KMS-11 (cell line): ENCODE results near the gene DEDD.

Experiments used
- H2AFZ ChIP-seq: fragments of 200-600 bp; sonication (generic); 2 replicates; pipeline ENCODE4 v1.6.1; 2016; ENCODE audit warnings: antibody characterized with exemption, mixed run types, low read depth
- H3K27ac ChIP-seq: fragments of 200-600 bp; sonication (generic); 2 replicates; pipeline ENCODE4 v1.6.1; 2016; ENCODE audit warnings: mild to moderate bottlenecking, mixed run types
- H3K27me3 ChIP-seq: fragments of 200-600 bp; sonication (generic); 2 replicates; pipeline ENCODE4 v1.6.1; 2017; ENCODE audit warnings: mild to moderate bottlenecking, low read depth, mixed run types, moderate library complexity; ENCODE audit not compliant: insufficient read depth
- H3K36me3 ChIP-seq: fragments of 200-600 bp; sonication (generic); 2 replicates; pipeline ENCODE4 v1.6.1; 2017; ENCODE audit warnings: mild to moderate bottlenecking, mixed run types; ENCODE audit not compliant: insufficient read depth
- H3K4me1 ChIP-seq: fragments of 200-600 bp; sonication (generic); 2 replicates; pipeline ENCODE4 v1.6.1; 2016; ENCODE audit warnings: mild to moderate bottlenecking, low read depth, mixed run types; ENCODE audit not compliant: poor library complexity, severe bottlenecking
- H3K4me2 ChIP-seq: fragments of 200-600 bp; sonication (generic); 2 replicates; pipeline ENCODE4 v1.7.0; 2016; ENCODE audit warnings: mild to moderate bottlenecking, mixed run types
- H3K4me3 ChIP-seq: fragments of 200-600 bp; sonication (generic); IDR thresholded peaks from 2 replicates; pipeline ENCODE4 v1.6.1; 2017; ENCODE audit warnings: low read depth, low read length, mixed read lengths; ENCODE audit not compliant: insufficient read depth
- H3K79me2 ChIP-seq: fragments of 200-600 bp; sonication (generic); 2 replicates; pipeline ENCODE4 v1.6.1; 2016; ENCODE audit warnings: low read depth, mixed run types; ENCODE audit not compliant: insufficient read depth
- H3K9ac ChIP-seq: fragments of 200-600 bp; sonication (generic); 2 replicates; pipeline ENCODE4 v1.6.1; 2016; ENCODE audit warnings: mild to moderate bottlenecking, mixed run types
- H4K20me1 ChIP-seq: fragments of 200-600 bp; sonication (generic); 2 replicates; pipeline ENCODE4 v1.6.1; 2016; ENCODE audit warnings: mild to moderate bottlenecking, mixed run types; ENCODE audit not compliant: insufficient read depth
- TF ChIP-seq, protein P1 (sequence below): fragments of 200-600 bp; sonication (generic); conservative IDR thresholded peaks from 2 replicates; pipeline ENCODE4 v1.6.1; 2017; ENCODE audit warnings: low read depth, mild to moderate bottlenecking, antibody characterized with exemption, low read length, moderate library complexity, mixed read lengths

The DEDD gene

DNA sequence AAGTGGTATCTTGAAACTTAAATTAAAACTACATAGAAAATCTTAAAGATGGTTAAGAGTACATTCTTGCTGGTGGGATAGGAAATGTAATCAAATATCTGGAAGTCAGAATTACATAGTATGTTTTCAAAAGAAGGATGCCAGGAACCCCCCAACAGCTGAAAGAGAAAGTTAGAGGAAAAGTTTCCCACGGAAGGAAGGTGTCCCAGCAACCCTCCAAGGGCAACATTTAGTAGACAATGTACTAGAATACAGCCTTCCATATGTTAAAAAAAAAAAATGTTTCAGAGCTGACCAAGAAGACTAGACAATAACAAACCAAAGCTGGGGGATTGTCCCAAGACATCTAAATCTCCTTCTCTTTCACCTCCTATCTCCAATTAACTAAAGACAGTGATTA is 2.2 kb downstream of the DEDD start:
- TF ChIP-seq, protein P1, sequence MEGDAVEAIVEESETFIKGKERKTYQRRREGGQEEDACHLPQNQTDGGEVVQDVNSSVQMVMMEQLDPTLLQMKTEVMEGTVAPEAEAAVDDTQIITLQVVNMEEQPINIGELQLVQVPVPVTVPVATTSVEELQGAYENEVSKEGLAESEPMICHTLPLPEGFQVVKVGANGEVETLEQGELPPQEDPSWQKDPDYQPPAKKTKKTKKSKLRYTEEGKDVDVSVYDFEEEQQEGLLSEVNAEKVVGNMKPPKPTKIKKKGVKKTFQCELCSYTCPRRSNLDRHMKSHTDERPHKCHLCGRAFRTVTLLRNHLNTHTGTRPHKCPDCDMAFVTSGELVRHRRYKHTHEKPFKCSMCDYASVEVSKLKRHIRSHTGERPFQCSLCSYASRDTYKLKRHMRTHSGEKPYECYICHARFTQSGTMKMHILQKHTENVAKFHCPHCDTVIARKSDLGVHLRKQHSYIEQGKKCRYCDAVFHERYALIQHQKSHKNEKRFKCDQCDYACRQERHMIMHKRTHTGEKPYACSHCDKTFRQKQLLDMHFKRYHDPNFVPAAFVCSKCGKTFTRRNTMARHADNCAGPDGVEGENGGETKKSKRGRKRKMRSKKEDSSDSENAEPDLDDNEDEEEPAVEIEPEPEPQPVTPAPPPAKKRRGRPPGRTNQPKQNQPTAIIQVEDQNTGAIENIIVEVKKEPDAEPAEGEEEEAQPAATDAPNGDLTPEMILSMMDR = no peak
- Histone ChIP-seq H2AFZ (no peak overlapping the region), H3K36me3 (peaks cover 4% of the 10 kb centered on the region; the same call in 1 of the 2 replicates), H3K4me3 (no peak overlapping the region), H3K79me2 (peaks cover 61% of the 10 kb centered on the region), H3K27ac (no peak overlapping the region), H3K4me2 (no peak overlapping the region; the same call in 1 of the 2 replicates), H3K4me1 (peaks cover 43% of the 10 kb centered on the region), H3K27me3 (no peaks in the 10 kb centered on the region), H4K20me1 (no peaks in the 10 kb centered on the region), H3K9ac (no peak overlapping the region)

DNA sequence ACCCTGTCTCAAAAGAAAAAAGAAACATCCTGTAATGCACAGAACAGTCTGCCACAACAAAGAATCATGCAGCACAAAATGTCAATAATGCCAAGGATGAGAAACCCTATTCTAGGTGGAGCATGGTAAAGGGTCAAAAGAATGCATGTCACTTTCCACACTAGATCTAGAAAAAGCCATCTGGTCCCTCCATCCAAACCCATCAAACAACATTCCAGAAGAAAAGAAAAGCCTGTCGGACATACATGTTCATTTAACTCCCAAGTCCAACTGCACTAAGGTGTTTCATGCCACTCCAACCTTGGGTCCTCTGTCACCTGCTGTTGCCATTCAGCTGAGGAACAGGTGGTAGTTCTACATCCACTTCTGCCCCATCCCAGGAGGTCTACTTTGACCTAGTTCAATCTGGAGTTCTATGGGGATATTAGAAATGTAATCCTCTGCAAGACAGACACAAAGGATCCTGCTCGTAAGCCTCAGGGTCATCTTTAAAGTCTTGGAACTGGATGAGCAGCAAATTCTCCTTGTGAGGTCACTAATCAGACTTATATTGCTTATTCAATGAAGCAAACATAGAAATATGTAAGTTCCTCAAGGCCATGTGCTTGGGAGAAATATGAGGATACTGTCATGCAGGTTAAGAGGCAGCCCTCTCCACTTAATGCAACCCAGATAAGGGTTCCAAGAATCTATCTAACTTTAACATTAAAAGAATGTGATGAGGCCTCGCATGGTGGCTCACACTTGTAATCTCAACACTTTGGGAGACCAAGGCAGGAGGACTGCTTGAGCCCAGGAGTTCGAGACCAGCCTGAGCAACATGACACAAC is 3.7 kb downstream of the DEDD start:
- peaks cover 4% of the 10 kb centered on the region; the same call in 1 of the 2 replicates for H3K36me3 ChIP-seq
- no peaks in the 10 kb centered on the region for H3K27me3 ChIP-seq
- H3K4me1 ChIP-seq = peaks cover 30% of the 10 kb centered on the region
- peaks cover 57% of the 10 kb centered on the region for H3K79me2 ChIP-seq
- H2AFZ ChIP-seq = no peak overlapping the region
- H3K4me2 ChIP-seq = no peak overlapping the region
- H3K9ac ChIP-seq = no peak overlapping the region
- no peaks in the 10 kb centered on the region for H4K20me1 ChIP-seq
- H3K27ac ChIP-seq = no peak overlapping the region
- TF ChIP-seq, protein P1 = no peak
- H3K4me3 ChIP-seq = no peak overlapping the region

- Histone ChIP-seq H4K20me1 (no peaks in the 10 kb centered on the region), H3K9ac (no peak overlapping the region), H3K4me3 (no peak overlapping the region), H3K36me3 (peaks cover 4% of the 10 kb centered on the region; the same call in 1 of the 2 replicates), H2AFZ (no peak overlapping the region), H3K4me2 (no peak overlapping the region), H3K79me2 (peaks cover 46% of the 10 kb centered on the region; the same call in 1 of the 2 replicates), H3K4me1 (peaks cover 27% of the 10 kb centered on the region), H3K27me3 (no peaks in the 10 kb centered on the region), H3K27ac (no peak overlapping the region)
- TF ChIP-seq, protein P1 = no peak
Observed at GRCh38 chr1:161127649-161128048, 4.8 kb downstream of the DEDD start.

GRCh38 chr1:161122967-161123366 is 9.5 kb downstream of the DEDD start:
- no peaks in the 10 kb centered on the region for H4K20me1 ChIP-seq
- H3K4me1 ChIP-seq = peaks cover 25% of the 10 kb centered on the region
- H3K4me2 ChIP-seq = no peak overlapping the region
- TF ChIP-seq, protein P1 = no peak
- H3K4me3 ChIP-seq = no peak overlapping the region
- H2AFZ ChIP-seq = no peak overlapping the region
- H3K79me2 ChIP-seq = peaks cover 42% of the 10 kb centered on the region; the same call in 1 of the 2 replicates
- H3K27me3 ChIP-seq = no peaks in the 10 kb centered on the region
- H3K27ac ChIP-seq = no peak overlapping the region
- no peak overlapping the region for H3K9ac ChIP-seq
- H3K36me3 ChIP-seq = peaks cover 9% of the 10 kb centered on the region; the same call in 1 of the 2 replicates
